Measurements from ENCODE around the gene WTIP. TPM values are rescaled to one million over a fixed set of nuclear protein-coding genes. Genes with fewer than 3 reads are reported as not detected.

Gene WTIP
- total and polyA plus RNA-seq, 2 donors (not counting 3 experiments of a cell fraction or from before 2014, with no cell fraction given), result 22.4 to 25.7 TPM

DNA sequence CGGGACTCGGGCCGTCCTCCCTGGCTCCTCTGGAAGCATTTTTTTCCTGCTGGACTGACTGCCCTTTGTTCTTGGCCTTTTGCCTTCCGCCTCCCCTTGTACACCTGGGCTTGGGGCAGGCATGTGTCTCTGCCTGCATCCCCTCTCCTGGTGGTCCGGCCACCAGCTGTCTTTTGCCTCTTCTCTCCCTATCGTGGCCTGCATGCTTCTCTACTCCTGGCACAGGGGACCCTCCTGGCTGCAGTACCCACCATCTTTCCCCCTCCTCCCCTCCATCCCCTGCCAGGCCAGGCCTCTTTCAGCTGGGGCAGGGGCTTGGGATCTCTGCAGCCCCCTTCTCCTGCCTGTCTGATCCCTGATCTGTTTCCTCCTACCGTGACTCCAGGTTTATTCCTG, 12.1 kb downstream of the WTIP start:
- H3K36me3 ChIP-seq (ENCODE audit: control insufficient read depth in 2 of 2, extremely low read depth in 1 of 2, insufficient read depth in 2 of 2, low read length in 2 of 2), result peaks cover 0 to 45% of the 10 kb centered on the region in 2 experiments
- FAIRE-seq, result no peak

More for the DNA sequence above, 12.1 kb downstream of the WTIP start:
- no peaks in the 10 kb centered on the region for H3K27me3 ChIP-seq (ENCODE audit: control insufficient read depth in 2 of 2, insufficient read depth in 2 of 2, low read length in 2 of 2)
- no peak overlapping the region for H2AFZ ChIP-seq (ENCODE audit: low read depth, low read length)
- no TSS peak for BruUV-seq (replicated peaks)
- H3K4me3 ChIP-seq (replicated peaks in 1 of 3; ENCODE audit: insufficient read depth in 1 of 3, low read depth in 1 of 3, low read length in 3 of 3), result no peak overlapping the region
- H3K79me2 ChIP-seq (ENCODE audit: control insufficient read depth, insufficient read depth, low read length), result peaks cover 3% of the 10 kb centered on the region
- no peaks in the 10 kb centered on the region for H4K20me1 ChIP-seq (replicated peaks; ENCODE audit: control insufficient read depth, extremely low read depth, insufficient read depth, low read length)
- no peaks in the 10 kb centered on the region for H3K9me1 ChIP-seq (replicated peaks; ENCODE audit: control insufficient read depth, extremely low read depth, insufficient read depth, low read length)
- H3K4me2 ChIP-seq (ENCODE audit: insufficient read depth, low read length), result no peak overlapping the region
- intact Hi-C loops (cut with micrococcal nuclease), result no loop called here
- H3K9ac ChIP-seq (replicated peaks; ENCODE audit: extremely low read depth, insufficient read depth, low read length), result no peak overlapping the region
- no peak overlapping the region for H3K27ac ChIP-seq (ENCODE audit: insufficient read depth, low read depth, low read length)
- ChIA-PET CTCF (no interaction called here), POLR2A (no interaction called here)
- DNase-seq (ENCODE audit: low read depth, low spot score), result no peak
- H3K4me1 ChIP-seq (ENCODE audit: control insufficient read depth, extremely low read depth, insufficient read depth, low read length), result no peaks in the 10 kb centered on the region
- dilution Hi-C loops (cut with MboI; ENCODE audit: extremely low pct_ligation_motif_present, low sequenced_read_pairs), result no loop called here
- TF ChIP-seq JUN (IDR thresholded peaks at IDR 0.05; ENCODE audit: borderline replicate concordance, insufficient read depth, insufficient read length, low read depth) (no peak), FOS (IDR thresholded peaks at IDR 0.05; ENCODE audit: borderline replicate concordance, insufficient read depth, low read length) (no peak), POLR2A (IDR thresholded peaks at IDR 0.05; ENCODE audit: low read depth, low read length) (no peak), POLR2AphosphoS5 (IDR thresholded peaks at IDR 0.05; ENCODE audit: insufficient read depth, low read depth, low read length) (no peak), MYC (IDR thresholded peaks at IDR 0.05; ENCODE audit: low read depth, low read length) (no peak), GATA2 (IDR thresholded peaks at IDR 0.05; ENCODE audit: insufficient read depth, insufficient read length, low read depth, low read length) (no peak), EZH2 (IDR thresholded peaks at IDR 0.05; ENCODE audit: borderline replicate concordance, low read depth, low read length, severe bottlenecking) (no peak)
- TF ChIP-seq, protein P1, sequence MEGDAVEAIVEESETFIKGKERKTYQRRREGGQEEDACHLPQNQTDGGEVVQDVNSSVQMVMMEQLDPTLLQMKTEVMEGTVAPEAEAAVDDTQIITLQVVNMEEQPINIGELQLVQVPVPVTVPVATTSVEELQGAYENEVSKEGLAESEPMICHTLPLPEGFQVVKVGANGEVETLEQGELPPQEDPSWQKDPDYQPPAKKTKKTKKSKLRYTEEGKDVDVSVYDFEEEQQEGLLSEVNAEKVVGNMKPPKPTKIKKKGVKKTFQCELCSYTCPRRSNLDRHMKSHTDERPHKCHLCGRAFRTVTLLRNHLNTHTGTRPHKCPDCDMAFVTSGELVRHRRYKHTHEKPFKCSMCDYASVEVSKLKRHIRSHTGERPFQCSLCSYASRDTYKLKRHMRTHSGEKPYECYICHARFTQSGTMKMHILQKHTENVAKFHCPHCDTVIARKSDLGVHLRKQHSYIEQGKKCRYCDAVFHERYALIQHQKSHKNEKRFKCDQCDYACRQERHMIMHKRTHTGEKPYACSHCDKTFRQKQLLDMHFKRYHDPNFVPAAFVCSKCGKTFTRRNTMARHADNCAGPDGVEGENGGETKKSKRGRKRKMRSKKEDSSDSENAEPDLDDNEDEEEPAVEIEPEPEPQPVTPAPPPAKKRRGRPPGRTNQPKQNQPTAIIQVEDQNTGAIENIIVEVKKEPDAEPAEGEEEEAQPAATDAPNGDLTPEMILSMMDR (IDR thresholded peaks at IDR 0.05; ENCODE audit: extremely low read depth in 1 of 2, insufficient read depth in 1 of 2, low read depth in 1 of 2, low read length in 2 of 2), result no peak
- TF ChIP-seq, protein P2, sequence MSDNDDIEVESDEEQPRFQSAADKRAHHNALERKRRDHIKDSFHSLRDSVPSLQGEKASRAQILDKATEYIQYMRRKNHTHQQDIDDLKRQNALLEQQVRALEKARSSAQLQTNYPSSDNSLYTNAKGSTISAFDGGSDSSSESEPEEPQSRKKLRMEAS (IDR thresholded peaks at IDR 0.05; ENCODE audit: insufficient read depth, insufficient read length), result no peak
- no peaks in the 10 kb centered on the region for H3K9me3 ChIP-seq (replicated peaks; ENCODE audit: control insufficient read depth, insufficient read depth, low read length)

All from endothelial cell of umbilical vein (primary cell).